ENCODE data around the gene NPAS3. TPM values are rescaled to one million over a fixed set of nuclear protein-coding genes. Genes with fewer than 3 reads are reported as not detected.
A peak's percentile ranks its signal among the peaks of the same experiment; 100 is the strongest.
"Not testable (repeated sequence)": the region's sequence is repeated elsewhere in the genome, so short reads cannot be mapped to it uniquely, and the experiment has no call there.

Gene NPAS3
- total and polyA plus RNA-seq, 8 donors: 0.23 to 2.8 (median 1.4) TPM

DNA sequence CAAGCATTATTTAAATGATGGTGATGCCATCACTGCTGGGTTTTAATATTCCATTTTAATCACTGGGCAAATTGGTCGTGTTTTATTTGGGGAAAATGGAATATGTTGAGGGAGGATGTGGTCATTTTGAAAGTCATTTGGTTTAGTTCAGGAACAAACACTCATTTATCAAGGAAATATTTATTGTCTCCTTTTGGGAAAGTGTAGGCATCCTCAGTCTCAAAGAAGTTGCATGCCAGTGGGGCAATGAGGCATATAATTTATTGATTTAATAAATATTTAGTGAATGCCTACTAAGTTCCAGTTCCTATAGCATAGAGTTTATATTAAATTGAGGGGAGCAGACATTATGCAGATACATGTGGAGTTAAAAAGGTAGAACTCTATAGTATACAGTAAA is 134.3 kb downstream of the NPAS3 start:
- ATAC-seq: no peak
- H3K9me3 ChIP-seq: no peaks in the 10 kb centered on the region
- FAIRE-seq: no peak
- H3K4me1 ChIP-seq: no peaks in the 10 kb centered on the region
- no peaks in the 10 kb centered on the region for H3K36me3 ChIP-seq
- no peak overlapping the region for H3K4me3 ChIP-seq
- H3K27ac ChIP-seq: no peak overlapping the region
- no peaks in the 10 kb centered on the region for H3K27me3 ChIP-seq
- 45 to 50% methylated on average over 1 of the region's 1 CpG for WGBS, 2 donors
- TF ChIP-seq, protein P1, sequence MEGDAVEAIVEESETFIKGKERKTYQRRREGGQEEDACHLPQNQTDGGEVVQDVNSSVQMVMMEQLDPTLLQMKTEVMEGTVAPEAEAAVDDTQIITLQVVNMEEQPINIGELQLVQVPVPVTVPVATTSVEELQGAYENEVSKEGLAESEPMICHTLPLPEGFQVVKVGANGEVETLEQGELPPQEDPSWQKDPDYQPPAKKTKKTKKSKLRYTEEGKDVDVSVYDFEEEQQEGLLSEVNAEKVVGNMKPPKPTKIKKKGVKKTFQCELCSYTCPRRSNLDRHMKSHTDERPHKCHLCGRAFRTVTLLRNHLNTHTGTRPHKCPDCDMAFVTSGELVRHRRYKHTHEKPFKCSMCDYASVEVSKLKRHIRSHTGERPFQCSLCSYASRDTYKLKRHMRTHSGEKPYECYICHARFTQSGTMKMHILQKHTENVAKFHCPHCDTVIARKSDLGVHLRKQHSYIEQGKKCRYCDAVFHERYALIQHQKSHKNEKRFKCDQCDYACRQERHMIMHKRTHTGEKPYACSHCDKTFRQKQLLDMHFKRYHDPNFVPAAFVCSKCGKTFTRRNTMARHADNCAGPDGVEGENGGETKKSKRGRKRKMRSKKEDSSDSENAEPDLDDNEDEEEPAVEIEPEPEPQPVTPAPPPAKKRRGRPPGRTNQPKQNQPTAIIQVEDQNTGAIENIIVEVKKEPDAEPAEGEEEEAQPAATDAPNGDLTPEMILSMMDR (IDR thresholded peaks at IDR 0.05): no peak
- intact Hi-C loops (cut with DNase I): no loop called here
- no peak for DNase-seq

DNA sequence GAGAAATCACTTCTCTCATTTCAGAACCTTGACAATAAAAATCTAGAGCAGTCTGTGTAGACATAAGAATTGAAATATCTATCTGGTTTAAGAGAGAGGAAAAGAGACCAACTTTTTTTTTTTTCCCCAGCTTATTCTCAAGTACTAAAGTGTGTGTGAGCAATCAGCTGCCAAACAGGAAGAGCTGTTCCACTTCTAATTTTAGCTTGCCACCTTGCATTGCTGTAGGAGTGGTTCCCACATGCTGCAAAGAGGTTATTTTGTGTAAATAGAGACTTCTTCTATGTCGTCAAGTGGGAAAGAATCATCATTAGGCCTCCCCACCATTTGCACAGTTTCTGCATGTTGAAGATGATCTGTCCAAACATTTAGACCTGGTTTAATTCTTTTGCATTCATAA is 142.6 kb downstream of the NPAS3 start:
- FAIRE-seq (no peak), ATAC-seq (peak in 1 of 4 donors; percentile 49), DNase-seq (no peak)
- intact Hi-C loops (cut with DNase I): no loop called here
- H3K4me3 ChIP-seq: no peak overlapping the region
- 73 to 74% methylated on average over 1 of the region's 1 CpG for WGBS, 2 donors
- no peak overlapping the region for H3K27ac ChIP-seq
- TF ChIP-seq, protein P1 (IDR thresholded peaks at IDR 0.05): no peak
- no peaks in the 10 kb centered on the region for H3K27me3 ChIP-seq
- no peaks in the 10 kb centered on the region for H3K4me1 ChIP-seq
- no peaks in the 10 kb centered on the region for H3K9me3 ChIP-seq
- no peaks in the 10 kb centered on the region for H3K36me3 ChIP-seq

DNA sequence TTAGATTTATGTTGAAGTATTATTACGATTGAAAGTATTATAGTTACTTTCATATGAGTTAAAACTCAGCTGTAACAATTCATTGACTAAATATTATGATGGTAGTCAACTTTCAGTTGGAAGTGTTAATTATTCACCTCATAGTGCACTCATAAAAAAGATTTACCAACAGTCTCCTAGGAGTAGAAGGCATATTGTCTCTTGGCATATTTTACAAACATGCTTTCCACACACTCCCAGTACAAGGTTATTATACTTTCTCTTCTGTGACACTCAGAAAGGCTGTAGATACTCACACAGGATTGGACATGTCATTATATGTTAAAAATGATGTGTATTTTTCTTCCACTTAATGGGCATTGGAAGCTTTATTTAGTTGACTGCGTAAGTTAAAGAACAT is 147.1 kb downstream of the NPAS3 start:
- FAIRE-seq (peak; percentile 41), DNase-seq (no peak), ATAC-seq (no peak)
- Histone ChIP-seq H3K36me3 (no peaks in the 10 kb centered on the region), H3K27ac (no peak overlapping the region), H3K4me1 (no peaks in the 10 kb centered on the region), H3K27me3 (no peaks in the 10 kb centered on the region), H3K4me3 (no peak overlapping the region), H3K9me3 (no peaks in the 10 kb centered on the region)
- intact Hi-C loops (cut with DNase I): no loop called here
- 85% methylated on average over 2 of the region's 2 CpGs for WGBS, 2 donors
- TF ChIP-seq, protein P1 (IDR thresholded peaks at IDR 0.05): no peak

DNA sequence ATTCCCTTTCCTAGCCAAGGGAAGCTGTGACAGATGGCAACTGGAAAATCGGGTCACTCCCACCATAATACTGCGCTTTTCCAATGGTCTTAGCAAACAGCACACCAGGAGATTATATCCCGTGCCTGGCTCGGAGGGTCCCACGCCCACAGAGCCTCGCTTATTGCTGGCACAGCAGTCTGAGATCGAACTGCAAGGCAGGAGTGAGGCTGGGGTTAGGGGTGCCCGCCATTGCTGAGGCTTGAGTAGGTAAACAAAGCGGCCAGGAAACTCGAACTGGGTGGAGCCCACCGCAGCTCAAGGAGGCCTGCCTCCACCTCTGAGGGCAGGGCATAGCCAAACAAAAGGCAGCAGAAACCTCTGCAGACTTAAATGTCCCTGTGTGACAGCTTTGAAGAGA is 149.6 kb downstream of the NPAS3 start:
- H3K9me3 ChIP-seq; FAIRE-seq; intact Hi-C loops (cut with DNase I); DNase-seq; H3K4me1 ChIP-seq; ATAC-seq; H3K27ac ChIP-seq; H3K4me3 ChIP-seq; H3K27me3 ChIP-seq; H3K36me3 ChIP-seq: not testable (repeated sequence)
- WGBS, 2 donors: 83 to 87% methylated on average over 11 of the region's 11 CpGs

DNA sequence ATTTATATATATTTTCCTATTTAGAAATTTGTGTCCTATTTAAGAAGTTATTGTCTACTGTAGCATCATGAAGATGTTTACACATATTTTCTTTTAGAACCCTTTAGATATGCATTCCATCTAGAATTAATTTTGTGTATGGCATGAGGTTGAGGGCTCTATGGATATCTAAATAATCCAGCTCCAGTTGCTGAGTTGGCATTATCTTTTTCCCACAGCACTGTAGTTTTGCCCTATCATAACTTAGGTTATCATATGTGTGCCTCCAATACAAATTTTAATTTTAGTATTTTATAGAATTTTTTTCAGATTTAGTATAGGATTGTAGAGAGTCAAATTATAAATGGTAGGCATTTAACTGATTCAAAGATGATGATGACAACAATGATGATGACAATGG is 159.3 kb downstream of the NPAS3 start:
- Histone ChIP-seq H3K27ac (no peak overlapping the region), H3K36me3 (no peaks in the 10 kb centered on the region), H3K27me3 (no peaks in the 10 kb centered on the region), H3K9me3 (no peaks in the 10 kb centered on the region), H3K4me1 (no peaks in the 10 kb centered on the region), H3K4me3 (no peak overlapping the region)
- intact Hi-C loops (cut with DNase I): no loop called here
- ATAC-seq (no peak), FAIRE-seq (no peak), DNase-seq (no peak)
- TF ChIP-seq, protein P1 (IDR thresholded peaks at IDR 0.05): no peak

DNA sequence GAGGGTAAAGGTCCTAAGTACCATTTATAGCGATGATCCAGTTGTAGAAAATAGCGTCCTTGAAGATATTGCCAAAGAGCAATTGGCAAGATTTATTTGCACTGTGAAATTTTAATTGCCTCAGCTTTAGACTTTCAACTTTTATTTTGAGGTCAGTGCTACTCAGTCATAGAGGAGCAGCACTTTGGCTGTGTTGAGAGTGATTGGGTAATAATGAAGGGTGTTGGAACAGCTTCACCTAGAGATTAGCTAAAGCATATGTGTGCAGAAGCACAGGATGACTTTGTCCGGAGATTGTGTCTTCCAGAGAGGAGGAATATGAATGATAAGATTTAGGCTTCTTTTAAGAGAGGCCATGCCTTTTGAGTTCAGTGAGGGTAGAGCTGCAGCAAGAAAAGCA is 164.8 kb downstream of the NPAS3 start:
- no peak for DNase-seq
- 47 to 52% methylated on average over 3 of the region's 3 CpGs for WGBS, 2 donors
- H3K27ac ChIP-seq: no peak overlapping the region
- peak in 2 of 4 donors; percentile 49 to 72 for ATAC-seq
- no peaks in the 10 kb centered on the region for H3K4me1 ChIP-seq
- no peak for FAIRE-seq
- intact Hi-C loops (cut with DNase I): no loop called here
- no peak overlapping the region for H3K4me3 ChIP-seq
- no peaks in the 10 kb centered on the region for H3K27me3 ChIP-seq
- no peaks in the 10 kb centered on the region for H3K36me3 ChIP-seq
- no peaks in the 10 kb centered on the region for H3K9me3 ChIP-seq
- TF ChIP-seq, protein P1 (IDR thresholded peaks at IDR 0.05): no peak

Data from pancreas (tissue), 10 donors.